ENCODE results near the gene DOCK2. TPM values are rescaled to one million over a fixed set of nuclear protein-coding genes. Genes with fewer than 3 reads are reported as not detected.
"Not testable (repeated sequence)": the region's sequence is repeated elsewhere in the genome, so short reads cannot be mapped to it uniquely, and the experiment has no call there.

Gene DOCK2
- total and polyA plus RNA-seq, 4 experiments from 2014 or later, result 45.8 to 223 (median 162) TPM

- H3K4me3 Mint-ChIP-seq, result peak overlapping the region in 2 of 8 donors; percentile 25 to 33
- peaks cover 27 to 47% (median 37%) of the 10 kb centered on the region in 4 donors for H3K4me1 Mint-ChIP-seq
- H3K27me3 ChIP-seq (ENCODE audit: insufficient read depth, low read length), result no peaks in the 10 kb centered on the region
- no peaks in the 10 kb centered on the region for H3K9me3 Mint-ChIP-seq
- H3K27ac Mint-ChIP-seq, result peak overlapping the region in 6 of 7 donors; percentile 15 to 76 (median 34)
- no peaks in the 10 kb centered on the region for H3K27me3 Mint-ChIP-seq
- no peak overlapping the region for H3K4me3 ChIP-seq (ENCODE audit: low read length in 2 of 2)
- peaks cover 23% of the 10 kb centered on the region for H3K4me1 ChIP-seq (ENCODE audit: insufficient read depth, low read length)
- no peaks in the 10 kb centered on the region for H3K9me3 ChIP-seq (ENCODE audit: control insufficient read depth in 1 of 2, low read length in 2 of 2)
- H3K36me3 ChIP-seq (ENCODE audit: insufficient read depth, low read length), result peaks cover 15% of the 10 kb centered on the region
- H3K27ac ChIP-seq (ENCODE audit: low read depth, low read length), result no peak overlapping the region
- intact Hi-C loops (cut with micrococcal nuclease), result no loop called here
- ChIA-PET POLR2A (ENCODE audit: partially characterized antibody) (no interaction called here), CTCF (ENCODE audit: partially characterized antibody) (interaction anchor here (1.3 kb wide), 1 partner anchor 13 kb away, joined by 4 read pairs; no protein-coding TSS in a partner anchor)
- peaks cover 65 to 70% of the 10 kb centered on the region in 2 donors for H3K36me3 Mint-ChIP-seq
- peak in 3 of 5 donors; percentile 3 to 6 (median 5) for DNase-seq
Observed at GRCh38 chr5:169805527-169805934, 168.5 kb downstream of the DOCK2 start.

GRCh38 chr5:169805937-169806700 lies 169.0 kb downstream of the DOCK2 start:
- intact Hi-C loops (cut with micrococcal nuclease), result no loop called here
- ChIA-PET POLR2A (ENCODE audit: partially characterized antibody) (no interaction called here), CTCF (ENCODE audit: partially characterized antibody) (interaction anchor here (1.3 kb wide), 1 partner anchor 14 kb away, joined by 4 read pairs; no protein-coding TSS in a partner anchor)
- Histone ChIP-seq H3K27ac (ENCODE audit: low read depth, low read length) (no peak overlapping the region), H3K4me3 (ENCODE audit: low read length in 2 of 2) (no peak overlapping the region), H3K36me3 (ENCODE audit: insufficient read depth, low read length) (peaks cover 16% of the 10 kb centered on the region), H3K4me1 (ENCODE audit: insufficient read depth, low read length) (peaks cover 23% of the 10 kb centered on the region), H3K27me3 (ENCODE audit: insufficient read depth, low read length) (no peaks in the 10 kb centered on the region), H3K9me3 (ENCODE audit: control insufficient read depth in 1 of 2, low read length in 2 of 2) (no peaks in the 10 kb centered on the region)
- Mint-ChIP-seq H3K36me3 (peaks cover 68 to 74% of the 10 kb centered on the region in 2 donors), H3K4me3 (peak overlapping the region in 1 of 8 donors; percentile 25), H3K9me3 (no peaks in the 10 kb centered on the region), H3K27me3 (no peaks in the 10 kb centered on the region), H3K27ac (peak overlapping the region in 4 of 7 donors; percentile 30 to 76 (median 46)), H3K4me1 (peaks cover 25 to 45% (median 37%) of the 10 kb centered on the region in 4 donors)
- DNase-seq, result no peak

GRCh38 chr5:169808118-169808581 lies 171.1 kb downstream of the DOCK2 start:
- Mint-ChIP-seq H3K9me3 (no peaks in the 10 kb centered on the region), H3K4me1 (peaks cover 23 to 36% (median 33%) of the 10 kb centered on the region in 4 donors), H3K27me3 (no peaks in the 10 kb centered on the region), H3K27ac (peak overlapping the region in 2 of 7 donors; percentile 12 to 22), H3K36me3 (peaks cover 71 to 73% of the 10 kb centered on the region in 2 donors), H3K4me3 (no peak overlapping the region)
- ChIA-PET CTCF (ENCODE audit: partially characterized antibody) (interaction anchor here (0.9 kb wide), 1 partner anchor 105 kb away, joined by 3 read pairs; no protein-coding TSS in a partner anchor), POLR2A (ENCODE audit: partially characterized antibody) (no interaction called here)
- Histone ChIP-seq H3K4me3 (ENCODE audit: low read length in 2 of 2) (no peak overlapping the region), H3K4me1 (ENCODE audit: insufficient read depth, low read length) (peaks cover 21% of the 10 kb centered on the region), H3K36me3 (ENCODE audit: insufficient read depth, low read length) (peaks cover 17% of the 10 kb centered on the region), H3K9me3 (ENCODE audit: control insufficient read depth in 1 of 2, low read length in 2 of 2) (no peaks in the 10 kb centered on the region), H3K27ac (ENCODE audit: low read depth, low read length) (no peak overlapping the region), H3K27me3 (ENCODE audit: insufficient read depth, low read length) (no peaks in the 10 kb centered on the region)
- intact Hi-C loops (cut with micrococcal nuclease), result no loop called here
- DNase-seq, result no peak

GRCh38 chr5:169808880-169809279 lies 171.8 kb downstream of the DOCK2 start:
- H3K4me3 Mint-ChIP-seq; intact Hi-C loops (cut with micrococcal nuclease); H3K27me3 Mint-ChIP-seq; H3K27ac ChIP-seq (ENCODE audit: low read depth, low read length); H3K9me3 ChIP-seq (ENCODE audit: control insufficient read depth in 1 of 2, low read length in 2 of 2); H3K4me3 ChIP-seq (ENCODE audit: low read length in 2 of 2); DNase-seq; POLR2A ChIA-PET (ENCODE audit: partially characterized antibody); H3K27me3 ChIP-seq (ENCODE audit: insufficient read depth, low read length); H3K9me3 Mint-ChIP-seq; CTCF ChIA-PET (ENCODE audit: partially characterized antibody): not testable (repeated sequence)
- Histone ChIP-seq H3K4me1 (ENCODE audit: insufficient read depth, low read length) (peaks cover 14% of the 10 kb centered on the region), H3K36me3 (ENCODE audit: insufficient read depth, low read length) (peaks cover 16% of the 10 kb centered on the region)
- Mint-ChIP-seq H3K27ac (peak overlapping the region in 1 of 7 donors; percentile 19), H3K36me3 (peaks cover 71 to 73% of the 10 kb centered on the region in 2 donors), H3K4me1 (peaks cover 21 to 33% (median 28%) of the 10 kb centered on the region in 4 donors)

GRCh38 chr5:169809281-169809680 lies 172.2 kb downstream of the DOCK2 start:
- Mint-ChIP-seq H3K9me3 (no peaks in the 10 kb centered on the region), H3K27ac (peak overlapping the region in 2 of 7 donors; percentile 8 to 19), H3K27me3 (no peaks in the 10 kb centered on the region), H3K4me1 (peaks cover 17 to 31% (median 26%) of the 10 kb centered on the region in 4 donors), H3K36me3 (peaks cover 71 to 74% of the 10 kb centered on the region in 2 donors), H3K4me3 (peak overlapping the region in 1 of 8 donors; percentile 9)
- intact Hi-C loops (cut with micrococcal nuclease), result no loop called here
- Histone ChIP-seq H3K4me3 (ENCODE audit: low read length in 2 of 2) (no peak overlapping the region), H3K27me3 (ENCODE audit: insufficient read depth, low read length) (no peaks in the 10 kb centered on the region), H3K27ac (ENCODE audit: low read depth, low read length) (no peak overlapping the region), H3K9me3 (ENCODE audit: control insufficient read depth in 1 of 2, low read length in 2 of 2) (no peaks in the 10 kb centered on the region), H3K4me1 (ENCODE audit: insufficient read depth, low read length) (peaks cover 12% of the 10 kb centered on the region), H3K36me3 (ENCODE audit: insufficient read depth, low read length) (peaks cover 14% of the 10 kb centered on the region)
- no peak for DNase-seq
- CTCF ChIA-PET (ENCODE audit: partially characterized antibody), result no interaction called here
- POLR2A ChIA-PET (ENCODE audit: partially characterized antibody), result no interaction called here

DNA sequence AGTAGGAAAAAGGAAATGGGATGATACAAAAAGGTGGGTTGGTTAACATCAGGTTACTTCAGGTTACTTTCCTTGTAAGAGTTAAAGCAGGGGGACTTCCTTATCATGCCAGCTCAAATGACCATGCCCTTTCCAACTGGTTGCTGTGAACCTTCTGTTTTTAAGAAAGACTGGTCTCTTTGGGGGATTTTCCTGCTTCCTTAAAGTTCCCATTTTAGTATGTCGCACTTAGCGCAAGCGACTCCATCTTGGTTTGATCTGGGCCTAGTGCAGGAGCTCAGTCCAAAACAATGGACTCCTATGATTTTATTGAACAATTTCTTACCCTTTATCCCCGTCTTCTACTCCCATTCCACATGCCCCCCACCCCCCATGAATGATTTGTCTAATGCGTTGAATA lies 173.4 kb downstream of the DOCK2 start:
- Mint-ChIP-seq H3K9me3 (no peaks in the 10 kb centered on the region), H3K36me3 (peaks cover 64 to 71% of the 10 kb centered on the region in 2 donors), H3K27ac (peak overlapping the region in 1 of 7 donors; percentile 14), H3K27me3 (no peaks in the 10 kb centered on the region), H3K4me1 (peaks cover 9 to 20% (median 16%) of the 10 kb centered on the region in 4 donors), H3K4me3 (no peak overlapping the region)
- ChIA-PET POLR2A (ENCODE audit: partially characterized antibody) (no interaction called here), CTCF (ENCODE audit: partially characterized antibody) (no interaction called here)
- Histone ChIP-seq H3K36me3 (ENCODE audit: insufficient read depth, low read length) (peaks cover 19% of the 10 kb centered on the region), H3K4me1 (ENCODE audit: insufficient read depth, low read length) (peaks cover 2% of the 10 kb centered on the region), H3K4me3 (ENCODE audit: low read length in 2 of 2) (no peak overlapping the region), H3K27ac (ENCODE audit: low read depth, low read length) (no peak overlapping the region), H3K9me3 (ENCODE audit: control insufficient read depth in 1 of 2, low read length in 2 of 2) (no peaks in the 10 kb centered on the region), H3K27me3 (ENCODE audit: insufficient read depth, low read length) (no peaks in the 10 kb centered on the region)
- intact Hi-C loops (cut with micrococcal nuclease), result no loop called here
- no peak for DNase-seq

GRCh38 chr5:169811023-169811422 lies 173.9 kb downstream of the DOCK2 start:
- no peaks in the 10 kb centered on the region for H3K4me1 ChIP-seq (ENCODE audit: insufficient read depth, low read length)
- ChIA-PET POLR2A (ENCODE audit: partially characterized antibody) (no interaction called here), CTCF (ENCODE audit: partially characterized antibody) (no interaction called here)
- peaks cover 19% of the 10 kb centered on the region for H3K36me3 ChIP-seq (ENCODE audit: insufficient read depth, low read length)
- Mint-ChIP-seq H3K36me3 (peaks cover 65 to 71% of the 10 kb centered on the region in 2 donors), H3K27ac (peak overlapping the region in 1 of 7 donors; percentile 14), H3K9me3 (no peaks in the 10 kb centered on the region), H3K4me3 (no peak overlapping the region), H3K27me3 (no peaks in the 10 kb centered on the region), H3K4me1 (peaks cover 4 to 15% (median 11%) of the 10 kb centered on the region in 4 donors)
- DNase-seq, result no peak
- H3K4me3 ChIP-seq (ENCODE audit: low read length in 2 of 2), result no peak overlapping the region
- intact Hi-C loops (cut with micrococcal nuclease), result no loop called here
- H3K9me3 ChIP-seq (ENCODE audit: control insufficient read depth in 1 of 2, low read length in 2 of 2), result no peaks in the 10 kb centered on the region
- no peak overlapping the region for H3K27ac ChIP-seq (ENCODE audit: low read depth, low read length)
- no peaks in the 10 kb centered on the region for H3K27me3 ChIP-seq (ENCODE audit: insufficient read depth, low read length)

Data from CD4-positive, alpha-beta memory T cell (primary cell).